PC-3 (cell line): ENCODE data around the gene BEND7.

ENCODE experiments used
- CTCF ChIP-seq: fragments of 300-600 bp; sonication (generic); conservative IDR thresholded peaks from 2 replicates; pipeline ENCODE4 v1.5.1; 2017; ENCODE audit warnings: antibody characterized with exemption, low read depth, mild to moderate bottlenecking, low read length
- EZH2phosphoT487 ChIP-seq: fragments of 300-600 bp; sonication (generic); IDR thresholded peaks from 2 replicates; pipeline ENCODE4 v1.6.1; 2018; ENCODE audit warnings: mild to moderate bottlenecking, antibody characterized with exemption, low read length, borderline replicate concordance

GRCh38 chr10:13400196-13400965 lies 128.4 kb downstream of the BEND7 start:
- TF ChIP-seq CTCF (no peak), EZH2phosphoT487 (no peak)
